SU-DHL-6 (cell line): ENCODE measurements around the gene FLNB.

ENCODE experiments used
- H2AFZ ChIP-seq: fragments of 200-600 bp; sonication (generic); 2 replicates; pipeline ENCODE4 v1.6.1; 2014; ENCODE audit warnings: low read depth, mild to moderate bottlenecking, moderate library complexity, mixed read lengths, antibody characterized with exemption, low read length; ENCODE audit not compliant: severe bottlenecking
- H3F3A ChIP-seq: fragments of 200-600 bp; shearing (Covaris generic); 2 replicates; pipeline ENCODE4 v1.6.0; 2016; ENCODE audit warnings: antibody characterized with exemption, mild to moderate bottlenecking; ENCODE audit not compliant: insufficient read depth
- H3K27ac ChIP-seq: fragments of 200-600 bp; sonication (generic); 2 replicates; pipeline ENCODE4 v1.5.1; 2016; ENCODE audit warnings: low read depth, mild to moderate bottlenecking, low read length, moderate library complexity, mixed read lengths
- H3K27me3 ChIP-seq: fragments of 200-600 bp; sonication (generic), shearing (Covaris generic); 2 replicates; pipeline ENCODE4 v1.6.0; 2014; ENCODE audit warnings: mild to moderate bottlenecking, low read length
- H3K36me3 ChIP-seq: fragments of 200-600 bp; sonication (generic); 2 replicates; pipeline ENCODE4 v1.6.1; 2014; ENCODE audit warnings: mild to moderate bottlenecking, low read length, mixed read lengths
- H3K4me2 ChIP-seq: fragments of 300-600, 200-600 bp; shearing (Covaris generic), sonication (generic); 2 replicates; pipeline ENCODE4 v1.6.0; 2014; ENCODE audit warnings: low read length, low read depth, mild to moderate bottlenecking; ENCODE audit not compliant: poor library complexity, severe bottlenecking
- H3K4me3 ChIP-seq: fragments of 200-600 bp; sonication (generic); 2 replicates; pipeline ENCODE4 v1.5.1; 2014; ENCODE audit warnings: antibody characterized with exemption, low read length, mild to moderate bottlenecking, mixed read lengths; ENCODE audit not compliant: insufficient read depth, poor library complexity, severe bottlenecking
- H3K79me2 ChIP-seq: fragments of 200-600 bp; sonication (generic); 2 replicates; pipeline ENCODE4 v1.6.1; 2014; ENCODE audit warnings: mild to moderate bottlenecking, low read length, moderate library complexity; ENCODE audit not compliant: insufficient read depth
- H3K9ac ChIP-seq: fragments of 200-600 bp; sonication (generic); 2 replicates; pipeline ENCODE4 v1.7.0; 2014; ENCODE audit warnings: mild to moderate bottlenecking, low read length
- H3K9me2 ChIP-seq: fragments of 200-600 bp; sonication (generic); replicated peaks from 2 replicates; pipeline ENCODE4 v1.6.1; 2014; ENCODE audit warnings: low read length; ENCODE audit not compliant: insufficient read depth
- H3K9me3 ChIP-seq: fragments of 200-600 bp; sonication (generic); 2 replicates; pipeline ENCODE4 v1.6.1; 2014; ENCODE audit warnings: low read length, mixed read lengths; ENCODE audit not compliant: insufficient read depth
- H4K20me1 ChIP-seq: fragments of 200-600 bp; sonication (generic); 2 replicates; pipeline ENCODE4 v1.6.1; 2014; ENCODE audit warnings: low read depth, mild to moderate bottlenecking, antibody characterized with exemption, low read length, moderate library complexity, mixed read lengths
- EZH2phosphoT487 ChIP-seq: fragments of 200-600 bp; sonication (generic), shearing (Covaris generic); conservative IDR thresholded peaks from 2 replicates; pipeline ENCODE4 v1.6.1; 2018; ENCODE audit warnings: mild to moderate bottlenecking, antibody characterized with exemption, low read length, moderate library complexity, mixed read lengths
- TF ChIP-seq, protein P1 (sequence below): fragments of 200-600 bp; sonication (generic); IDR thresholded peaks from one replicate; pipeline ENCODE4 v1.5.1; 2017; ENCODE audit warnings: antibody characterized with exemption, mild to moderate bottlenecking, low read length, moderate library complexity; ENCODE audit not compliant: insufficient read depth, poor library complexity, severe bottlenecking

Gene FLNB

GRCh38 chr3:58207954-58208353 lies 199.7 kb downstream of the FLNB start:
- Histone ChIP-seq H3K27ac (no peak overlapping the region), H3K4me2 (no peak overlapping the region), H3F3A (no peaks in the 10 kb centered on the region), H4K20me1 (no peaks in the 10 kb centered on the region), H3K4me3 (no peak overlapping the region), H3K9ac (no peak overlapping the region), H2AFZ (no peak overlapping the region), H3K9me3 (no peaks in the 10 kb centered on the region), H3K27me3 (no peaks in the 10 kb centered on the region), H3K79me2 (no peaks in the 10 kb centered on the region), H3K36me3 (no peaks in the 10 kb centered on the region), H3K9me2 (no peaks in the 10 kb centered on the region)
- TF ChIP-seq, protein P1, sequence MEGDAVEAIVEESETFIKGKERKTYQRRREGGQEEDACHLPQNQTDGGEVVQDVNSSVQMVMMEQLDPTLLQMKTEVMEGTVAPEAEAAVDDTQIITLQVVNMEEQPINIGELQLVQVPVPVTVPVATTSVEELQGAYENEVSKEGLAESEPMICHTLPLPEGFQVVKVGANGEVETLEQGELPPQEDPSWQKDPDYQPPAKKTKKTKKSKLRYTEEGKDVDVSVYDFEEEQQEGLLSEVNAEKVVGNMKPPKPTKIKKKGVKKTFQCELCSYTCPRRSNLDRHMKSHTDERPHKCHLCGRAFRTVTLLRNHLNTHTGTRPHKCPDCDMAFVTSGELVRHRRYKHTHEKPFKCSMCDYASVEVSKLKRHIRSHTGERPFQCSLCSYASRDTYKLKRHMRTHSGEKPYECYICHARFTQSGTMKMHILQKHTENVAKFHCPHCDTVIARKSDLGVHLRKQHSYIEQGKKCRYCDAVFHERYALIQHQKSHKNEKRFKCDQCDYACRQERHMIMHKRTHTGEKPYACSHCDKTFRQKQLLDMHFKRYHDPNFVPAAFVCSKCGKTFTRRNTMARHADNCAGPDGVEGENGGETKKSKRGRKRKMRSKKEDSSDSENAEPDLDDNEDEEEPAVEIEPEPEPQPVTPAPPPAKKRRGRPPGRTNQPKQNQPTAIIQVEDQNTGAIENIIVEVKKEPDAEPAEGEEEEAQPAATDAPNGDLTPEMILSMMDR, result no peak
- TF ChIP-seq EZH2phosphoT487, result no peak

DNA sequence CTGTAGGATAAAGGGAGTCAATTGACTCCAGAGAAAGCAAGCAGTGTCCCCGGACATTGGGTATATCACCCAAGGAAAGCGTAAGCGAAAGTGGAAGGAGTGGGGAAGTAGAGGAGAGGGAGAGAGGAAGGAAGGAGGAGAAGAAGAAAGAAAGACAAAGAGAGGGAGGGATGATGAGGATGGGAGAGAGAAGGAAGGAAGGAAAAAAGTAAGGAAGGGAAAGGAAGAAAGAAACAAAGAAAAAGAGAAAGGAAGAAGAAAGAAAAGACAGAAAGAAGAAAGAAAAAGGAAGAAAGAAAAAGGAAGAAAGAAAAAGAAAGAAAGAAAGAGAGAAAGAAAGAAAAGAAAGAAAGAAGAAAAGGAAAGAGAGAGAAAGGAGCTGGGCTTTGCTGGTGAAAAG lies 201.7 kb downstream of the FLNB start:
- no peak overlapping the region for H2AFZ ChIP-seq
- no peak overlapping the region for H3K27ac ChIP-seq
- no peak for TF ChIP-seq EZH2phosphoT487
- TF ChIP-seq, protein P1, result no peak
- no peaks in the 10 kb centered on the region for H3K36me3 ChIP-seq
- no peaks in the 10 kb centered on the region for H3K79me2 ChIP-seq
- H3K4me2 ChIP-seq, result no peak overlapping the region
- no peaks in the 10 kb centered on the region for H3F3A ChIP-seq
- H3K9ac ChIP-seq, result no peak overlapping the region
- H3K4me3 ChIP-seq, result no peak overlapping the region
- no peaks in the 10 kb centered on the region for H3K9me3 ChIP-seq
- H3K9me2 ChIP-seq, result no peaks in the 10 kb centered on the region
- no peaks in the 10 kb centered on the region for H4K20me1 ChIP-seq
- no peaks in the 10 kb centered on the region for H3K27me3 ChIP-seq

- Histone ChIP-seq H3K4me2 (no peak within 1 kb of the TSS), H3K36me3 (no peaks in the 10 kb centered on the region), H2AFZ (no peak within 1 kb of the TSS), H3K9me3 (no peaks in the 10 kb centered on the region), H3K9me2 (no peaks in the 10 kb centered on the region), H3F3A (no peaks in the 10 kb centered on the region), H3K9ac (no peak within 1 kb of the TSS), H3K27me3 (no peaks in the 10 kb centered on the region), H3K4me3 (no peak within 1 kb of the TSS), H4K20me1 (no peaks in the 10 kb centered on the region), H3K79me2 (no peaks in the 10 kb centered on the region), H3K27ac (no peak within 1 kb of the TSS)
- no peak for TF ChIP-seq EZH2phosphoT487
- TF ChIP-seq, protein P1, result no peak
Observed at GRCh38 chr3:58210761-58211460, 202.7 kb downstream of the FLNB start, which contains the start of gene DNASE1L3. Gene DNASE1L3 (minus strand): TSS chr3:58210972. CDS start chr3:58210906, 66 bp downstream.
